HG03175 (cell line): ENCODE results near the gene ZNF286A.
"Not testable (repeated sequence)": the region's sequence is repeated elsewhere in the genome, so short reads cannot be mapped to it uniquely, and the experiment has no call there.

Source experiments
- ATAC-seq: cut with Tn5 transposase; IDR thresholded peaks from one replicate; pipeline ENCODE4 v1.9.1; 2021; ENCODE audit warnings: mild to moderate bottlenecking, moderate library complexity; ENCODE audit not compliant: unreplicated experiment

Gene ZNF286A

DNA sequence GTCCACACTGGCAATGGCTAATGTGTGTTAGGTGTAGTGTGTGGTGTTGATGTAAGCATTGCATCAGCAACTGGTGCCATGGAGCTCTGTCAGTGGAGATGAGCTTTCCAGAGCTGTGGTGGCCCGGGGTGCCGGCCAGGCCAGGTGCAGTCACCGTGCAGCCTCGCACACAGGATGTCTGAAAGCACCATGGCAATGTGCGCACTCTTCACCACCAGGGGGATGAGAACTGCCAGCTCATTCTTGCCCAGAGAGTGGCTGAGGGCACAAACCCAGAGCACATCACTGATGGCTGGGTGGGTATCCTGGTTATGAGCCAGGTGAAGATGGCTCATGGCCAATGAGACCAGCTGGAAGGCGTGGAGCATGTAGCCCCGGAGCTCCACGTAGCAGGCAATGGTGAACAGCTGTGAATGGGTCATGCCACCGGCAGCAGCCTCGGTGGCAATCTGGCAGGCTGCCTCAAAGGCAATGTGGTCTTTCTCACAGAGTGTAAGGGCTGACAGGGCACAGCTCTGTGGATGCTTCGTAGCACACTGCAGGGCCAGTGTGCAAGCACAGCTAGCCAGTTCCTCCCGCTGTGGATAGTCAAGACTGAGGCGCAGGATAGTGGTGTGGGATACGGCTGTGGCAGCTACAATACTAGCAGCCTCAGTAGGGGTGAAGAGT, 69.4 kb downstream of the ZNF286A start:
- not testable (repeated sequence) for ATAC-seq
